GOT3 (cell line): ENCODE results near the gene TTC9C.
"Not testable (repeated sequence)": the region's sequence is repeated elsewhere in the genome, so short reads cannot be mapped to it uniquely, and the experiment has no call there.

Experiments
- DNase-seq: peaks from one replicate; lab custom pipeline; 2025; ENCODE audit warnings: mixed read lengths; lab: John Stamatoyannopoulos, UW

TTC9C gene

GRCh38 chr11:62728171-62728988 lies at the start of gene TTC9C:
TTC9C (plus strand) TSS chr11:62728486; CDS start chr11:62728849, 363 bp downstream.
- DNase-seq = peak; percentile 48

GRCh38 chr11:62678770-62679696 lies 49.3 kb upstream of the TTC9C start, which contains the start of gene UBXN1:
UBXN1 (minus strand) TSS chr11:62679073; CDS start chr11:62678923, 150 bp downstream.
- DNase-seq = peak; percentile 68

GRCh38 chr11:62680825-62681240 lies 47.5 kb upstream of the TTC9C start:
- peak; percentile 21 for DNase-seq

GRCh38 chr11:62682518-62682917 lies 45.8 kb upstream of the TTC9C start:
- no peak for DNase-seq

- DNase-seq = no peak
Measured at GRCh38 chr11:62687508-62688396, 40.5 kb upstream of the TTC9C start.

GRCh38 chr11:62688491-62688890 lies 39.8 kb upstream of the TTC9C start:
- no peak for DNase-seq

- peak; percentile 21 for DNase-seq
Measured at GRCh38 chr11:62689421-62690183, 38.7 kb upstream of the TTC9C start, which contains the start of gene LRRN4CL. LRRN4CL (minus strand) TSS chr11:62689530; CDS start chr11:62688508, 1,022 bp downstream.

- not testable (repeated sequence) for DNase-seq
Measured at GRCh38 chr11:62693624-62694023, 34.7 kb upstream of the TTC9C start.

- no peak for DNase-seq
Measured at GRCh38 chr11:62694455-62695167, 33.7 kb upstream of the TTC9C start.

GRCh38 chr11:62702246-62702645 lies 26.0 kb upstream of the TTC9C start:
- no peak for DNase-seq

GRCh38 chr11:62703921-62704320 lies 24.4 kb upstream of the TTC9C start:
- not testable (repeated sequence) for DNase-seq

GRCh38 chr11:62705413-62705812 lies 22.9 kb upstream of the TTC9C start:
- no peak for DNase-seq

GRCh38 chr11:62705880-62706849 lies 22.1 kb upstream of the TTC9C start:
- DNase-seq = peak; percentile 88

GRCh38 chr11:62706850-62707247 lies 21.4 kb upstream of the TTC9C start:
- no peak for DNase-seq

GRCh38 chr11:62707277-62707861 lies 20.9 kb upstream of the TTC9C start, which contains the start of the genes BSCL2 and GNG3:
BSCL2 (minus strand) TSS chr11:62707424; CDS start chr11:62707195, 229 bp downstream.
GNG3 (plus strand) TSS chr11:62707676; CDS start chr11:62708296, 620 bp downstream.
- no peak for DNase-seq

- DNase-seq = no peak
Measured at GRCh38 chr11:62708392-62708791, 19.9 kb upstream of the TTC9C start.

- DNase-seq = no peak
Measured at GRCh38 chr11:62708793-62709192, 19.5 kb upstream of the TTC9C start.
